Right lobe of liver (tissue), 6 donors: Measurements from ENCODE around the gene CCDC149. TPM values are rescaled to one million over a fixed set of nuclear protein-coding genes. Genes with fewer than 3 reads are reported as not detected.
"Not testable (repeated sequence)": the region's sequence is repeated elsewhere in the genome, so short reads cannot be mapped to it uniquely, and the experiment has no call there.

Experiments
- ATAC-seq, 4 donors: fragments of 200-7000 bp; cut with Tn5 transposase; one replicate each; pipeline ENCODE4 v1.9.1; 2020; ENCODE audit warnings: mild to moderate bottlenecking in 4 of 4, moderate library complexity in 4 of 4
- DNase-seq, 3 donors: peaks; one replicate each; pipeline ENCODE4 v3.0.0-alpha.2; 2020
- H3K27ac ChIP-seq, 3 donors: fragments of 200-600 bp; one replicate each; pipeline ENCODE4 v1.8.0; 2022
- H3K27me3 ChIP-seq, 2 donors: fragments of 200-600 bp; one replicate each; pipeline ENCODE4 v1.8.0; 2022
- H3K36me3 ChIP-seq, 4 donors: fragments of 200-600 bp; sonication (generic) in 1 of 4; one replicate each; pipeline versions ENCODE4 v1.5.1 to v1.8.0; 2017 to 2022; ENCODE audit warnings: control low read depth in 1 of 4
- H3K4me1 ChIP-seq, 4 donors: fragments of 200-600 bp; sonication (generic) in 1 of 4; one replicate each; pipeline versions ENCODE4 v1.5.1 to v1.8.0; 2017 to 2022; ENCODE audit warnings: control low read depth in 1 of 4
- H3K4me3 ChIP-seq, 3 donors: fragments of 200-600 bp; one replicate each; pipeline ENCODE4 v1.8.0; 2022
- H3K9me3 ChIP-seq, 4 donors: fragments of 200-600 bp; sonication (generic) in 1 of 4; one replicate each; pipeline versions ENCODE4 v1.5.1 to v1.8.0; 2017 to 2022; ENCODE audit warnings: control low read depth in 1 of 4
- CTCF ChIP-seq, 4 donors: fragments of 200-600 bp in 3 of 4; fragments of 450-650 bp in 1 of 4; IDR thresholded peaks; one replicate each; pipeline versions ENCODE4 v1.5.1 to v1.8.0; 2016 to 2022; ENCODE audit warnings: antibody characterized with exemption in 4 of 4, mild to moderate bottlenecking in 2 of 4
- POLR2A ChIP-seq: fragments of 450-650 bp; IDR thresholded peaks from one replicate; pipeline ENCODE4 v1.6.1; 2017; ENCODE audit warnings: antibody characterized with exemption, mild to moderate bottlenecking
- WGBS: methylation state at CpG from one replicate; pipeline ENCODE4 v1.1.6; 2018; ENCODE audit warnings: low coverage, low lambda C conversion rate; ENCODE audit not compliant: insufficient coverage; ENCODE audit errors: missing lambda C conversion rate; 5-methylcytosine and 5-hydroxymethylcytosine counted together
- intact Hi-C, 2 donors: fragments of 100-400 bp; cut with DNase I; formaldehyde crosslinking; loops; one replicate each; pipeline versions ENCODE4 v1.11.2 to v1.14.1; 2022
- total RNA-seq, 6 experiments: library from RNA; depleted of rRNA in 2 of 6; stranded (reverse); fragments of >200 nt in 2 of 6; fragmentation: NEBNext Ultra II Directional in 3 of 6; extraction: Animal tissue kit (Norgen Biotek cat#: 25700) in 3 of 6; gene quantifications; one replicate each; pipeline versions ENCODE4 v1.1.0 to v1.2.4, GENCODE V29; 2016 to 2023
- donor health status: DM: no; HTN: yes; CAD: no.
- donor health status: DM: no; HTN: no; CAD: no.
- donor health status: DM: no; HTN: no; CAD: no.
- donor health status: DM: no; HTN: yes; CAD: no.
- donor health status: DM: no; HTN: yes; CAD: no.

Gene CCDC149
- total RNA-seq, 6 experiments from 2014 or later, result 3.9 to 8.0 (median 5.2) TPM

- TF ChIP-seq POLR2A (no peak), CTCF (IDR thresholded peaks at IDR 0.05) (no peak)
- Histone ChIP-seq H3K4me3 (no peak overlapping the region), H3K27ac (no peak overlapping the region), H3K9me3 (no peaks in the 10 kb centered on the region), H3K36me3 (no peaks in the 10 kb centered on the region), H3K4me1 (peaks cover 0 to 10% (median 2%) of the 10 kb centered on the region in 4 donors), H3K27me3 (no peaks in the 10 kb centered on the region)
- no peak for DNase-seq
- intact Hi-C loops, result no loop called here
- ATAC-seq, result no peak
- WGBS, result 100% methylated on average over 1 of the region's 1 CpG
These were observed 2.3 kb downstream of the CCDC149 start for GRCh38 chr4:24910499-24910898.

- ATAC-seq, DNase-seq, H3K36me3 ChIP-seq, H3K9me3 ChIP-seq, intact Hi-C loops, H3K27ac ChIP-seq, H3K27me3 ChIP-seq, H3K4me1 ChIP-seq, H3K4me3 ChIP-seq: not testable (repeated sequence)
- 80% methylated on average over 2 of the region's 3 CpGs for WGBS
These were observed 3.2 kb downstream of the CCDC149 start for GRCh38 chr4:24909606-24910005.

- no peak for ATAC-seq
- no peak overlapping the region for H3K27ac ChIP-seq
- 93% methylated on average over 3 of the region's 6 CpGs for WGBS
- no peak overlapping the region for H3K4me3 ChIP-seq
- no peaks in the 10 kb centered on the region for H3K9me3 ChIP-seq
- intact Hi-C loops, result no loop called here
- H3K27me3 ChIP-seq, result no peaks in the 10 kb centered on the region
- no peaks in the 10 kb centered on the region for H3K36me3 ChIP-seq
- DNase-seq, result no peak
- no peaks in the 10 kb centered on the region for H3K4me1 ChIP-seq
- TF ChIP-seq POLR2A (no peak), CTCF (IDR thresholded peaks at IDR 0.05) (no peak)
These were observed 15.2 kb downstream of the CCDC149 start for GRCh38 chr4:24897639-24898038.

GRCh38 chr4:24896977-24897376 lies 15.9 kb downstream of the CCDC149 start:
- intact Hi-C loops, result no loop called here
- Histone ChIP-seq H3K27ac (no peak overlapping the region), H3K27me3 (no peaks in the 10 kb centered on the region), H3K9me3 (no peaks in the 10 kb centered on the region), H3K36me3 (no peaks in the 10 kb centered on the region), H3K4me3 (no peak overlapping the region), H3K4me1 (no peaks in the 10 kb centered on the region)
- WGBS, result 81% methylated on average over 5 of the region's 5 CpGs
- TF ChIP-seq POLR2A, result no peak
- TF ChIP-seq CTCF (IDR thresholded peaks at IDR 0.05), result no peak
- DNase-seq (no peak), ATAC-seq (no peak)

- 76% methylated on average over 3 of the region's 3 CpGs for WGBS
These were observed 16.8 kb downstream of the CCDC149 start for GRCh38 chr4:24896056-24896455.

More at GRCh38 chr4:24896056-24896455, 16.8 kb downstream of the CCDC149 start:
- ATAC-seq (no peak), DNase-seq (no peak)
- H3K4me1 ChIP-seq, result no peaks in the 10 kb centered on the region
- intact Hi-C loops, result no loop called here
- no peak for TF ChIP-seq POLR2A
- no peak for TF ChIP-seq CTCF (IDR thresholded peaks at IDR 0.05)
- no peaks in the 10 kb centered on the region for H3K27me3 ChIP-seq
- no peaks in the 10 kb centered on the region for H3K9me3 ChIP-seq
- no peak overlapping the region for H3K27ac ChIP-seq
- H3K4me3 ChIP-seq, result no peak overlapping the region
- no peaks in the 10 kb centered on the region for H3K36me3 ChIP-seq
